DOHH2 (cell line): ENCODE results near the gene PHGDH.

Experiments
- H3F3A ChIP-seq: fragments of 200-600 bp; sonication (generic), shearing (Covaris generic); 2 replicates; pipeline ENCODE4 v1.6.0; 2016; ENCODE audit warnings: antibody characterized with exemption, mild to moderate bottlenecking; ENCODE audit not compliant: control insufficient read depth, insufficient read depth
- H3K27ac ChIP-seq: fragments of 200-600 bp; sonication (generic); 2 replicates; pipeline ENCODE4 v1.5.1; 2014; ENCODE audit warnings: low read depth, mild to moderate bottlenecking, low read length, moderate library complexity
- H3K27me3 ChIP-seq: fragments of 200-600 bp; sonication (generic); 2 replicates; pipeline ENCODE4 v1.6.1; 2014; ENCODE audit warnings: mild to moderate bottlenecking, low read length, mixed read lengths; ENCODE audit not compliant: control insufficient read depth
- H3K36me3 ChIP-seq: fragments of 200-600 bp; sonication (generic); 2 replicates; pipeline ENCODE4 v1.6.1; 2014; ENCODE audit warnings: mild to moderate bottlenecking, low read length, moderate library complexity, mixed read lengths; ENCODE audit not compliant: control insufficient read depth
- H3K4me1 ChIP-seq: fragments of 200-600 bp; sonication (generic); 2 replicates; pipeline ENCODE4 v1.6.1; 2014; ENCODE audit warnings: mild to moderate bottlenecking, low read length, mixed read lengths; ENCODE audit not compliant: control insufficient read depth
- H3K4me2 ChIP-seq: fragments of 200-600 bp; sonication (generic); 2 replicates; pipeline ENCODE4 v1.6.0; 2014; ENCODE audit warnings: mild to moderate bottlenecking, low read length, moderate library complexity
- H3K4me3 ChIP-seq: fragments of 200-600 bp; sonication (generic); 2 replicates; pipeline ENCODE4 v1.5.1; 2014; ENCODE audit warnings: mild to moderate bottlenecking, low read length, mixed read lengths
- H3K79me2 ChIP-seq: fragments of 200-600 bp; sonication (generic); 2 replicates; pipeline ENCODE4 v1.6.1; 2014; ENCODE audit warnings: mild to moderate bottlenecking, low read length, mixed read lengths; ENCODE audit not compliant: control insufficient read depth
- H3K9me2 ChIP-seq: fragments of 200-600 bp; sonication (generic); replicated peaks from 2 replicates; pipeline ENCODE4 v1.6.1; 2014; ENCODE audit warnings: mild to moderate bottlenecking, low read length, mixed read lengths; ENCODE audit not compliant: control insufficient read depth
- H3K9me3 ChIP-seq: fragments of 200-600 bp; sonication (generic); 2 replicates; pipeline ENCODE4 v1.6.1; 2014; ENCODE audit warnings: antibody characterized with exemption, low read length, mixed read lengths; ENCODE audit not compliant: control insufficient read depth, insufficient read depth
- H4K20me1 ChIP-seq: fragments of 200-600 bp; sonication (generic); 2 replicates; pipeline ENCODE4 v1.6.0; 2014; ENCODE audit warnings: low read depth, mild to moderate bottlenecking, antibody characterized with exemption, low read length, moderate library complexity; ENCODE audit not compliant: control insufficient read depth, insufficient read depth
- EZH2phosphoT487 ChIP-seq: fragments of 200-600 bp; sonication (generic); IDR thresholded peaks from 2 replicates; pipeline ENCODE4 v1.6.1; 2017; ENCODE audit warnings: borderline replicate concordance, mild to moderate bottlenecking, antibody characterized with exemption, low read length, moderate library complexity, mixed read lengths
- TF ChIP-seq, protein P1 (sequence below): fragments of 200-600 bp; sonication (generic); IDR thresholded peaks from one replicate; pipeline ENCODE4 v1.5.1; 2014; ENCODE audit warnings: antibody characterized with exemption, mild to moderate bottlenecking, low read depth, low read length; ENCODE audit not compliant: poor library complexity, severe bottlenecking

Gene PHGDH

GRCh38 chr1:119676571-119677206, 35.0 kb upstream of the PHGDH start:
- H3K4me1 ChIP-seq = no peaks in the 10 kb centered on the region
- H3F3A ChIP-seq = no peaks in the 10 kb centered on the region
- no peak overlapping the region for H3K27ac ChIP-seq
- TF ChIP-seq, protein P1, sequence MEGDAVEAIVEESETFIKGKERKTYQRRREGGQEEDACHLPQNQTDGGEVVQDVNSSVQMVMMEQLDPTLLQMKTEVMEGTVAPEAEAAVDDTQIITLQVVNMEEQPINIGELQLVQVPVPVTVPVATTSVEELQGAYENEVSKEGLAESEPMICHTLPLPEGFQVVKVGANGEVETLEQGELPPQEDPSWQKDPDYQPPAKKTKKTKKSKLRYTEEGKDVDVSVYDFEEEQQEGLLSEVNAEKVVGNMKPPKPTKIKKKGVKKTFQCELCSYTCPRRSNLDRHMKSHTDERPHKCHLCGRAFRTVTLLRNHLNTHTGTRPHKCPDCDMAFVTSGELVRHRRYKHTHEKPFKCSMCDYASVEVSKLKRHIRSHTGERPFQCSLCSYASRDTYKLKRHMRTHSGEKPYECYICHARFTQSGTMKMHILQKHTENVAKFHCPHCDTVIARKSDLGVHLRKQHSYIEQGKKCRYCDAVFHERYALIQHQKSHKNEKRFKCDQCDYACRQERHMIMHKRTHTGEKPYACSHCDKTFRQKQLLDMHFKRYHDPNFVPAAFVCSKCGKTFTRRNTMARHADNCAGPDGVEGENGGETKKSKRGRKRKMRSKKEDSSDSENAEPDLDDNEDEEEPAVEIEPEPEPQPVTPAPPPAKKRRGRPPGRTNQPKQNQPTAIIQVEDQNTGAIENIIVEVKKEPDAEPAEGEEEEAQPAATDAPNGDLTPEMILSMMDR = no peak
- TF ChIP-seq EZH2phosphoT487 = no peak
- H3K79me2 ChIP-seq = no peaks in the 10 kb centered on the region
- H3K27me3 ChIP-seq = peaks cover 12% of the 10 kb centered on the region; the same call in 1 of the 2 replicates
- no peaks in the 10 kb centered on the region for H4K20me1 ChIP-seq
- H3K36me3 ChIP-seq = no peaks in the 10 kb centered on the region
- H3K9me2 ChIP-seq = no peaks in the 10 kb centered on the region
- no peak overlapping the region for H3K4me2 ChIP-seq
- no peak overlapping the region for H3K4me3 ChIP-seq
- H3K9me3 ChIP-seq = no peaks in the 10 kb centered on the region

DNA sequence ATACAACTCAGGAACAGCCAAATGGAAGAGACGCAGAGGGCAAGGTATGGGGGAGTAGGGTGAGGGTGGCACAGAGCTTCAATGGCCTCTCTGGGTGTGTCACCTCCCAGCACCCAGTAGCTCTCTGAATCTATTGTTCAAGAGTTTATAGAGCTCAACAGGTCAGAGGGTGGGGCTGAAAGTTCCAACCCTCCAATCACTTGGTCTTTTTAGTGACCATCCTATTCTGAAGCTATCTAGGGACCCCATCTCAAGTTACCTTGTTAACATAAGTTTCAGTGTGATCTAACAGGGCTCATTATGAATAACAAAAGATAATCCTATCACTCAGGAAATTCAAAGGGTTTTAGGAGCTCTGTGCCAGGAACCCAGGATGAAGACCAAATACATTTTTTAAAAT, 32.5 kb upstream of the PHGDH start:
- Histone ChIP-seq H3F3A (no peaks in the 10 kb centered on the region), H3K27ac (no peak overlapping the region), H3K4me2 (no peak overlapping the region), H3K4me1 (no peaks in the 10 kb centered on the region), H4K20me1 (no peaks in the 10 kb centered on the region), H3K9me3 (no peaks in the 10 kb centered on the region), H3K27me3 (peaks cover 15% of the 10 kb centered on the region; the same call in 1 of the 2 replicates), H3K9me2 (no peaks in the 10 kb centered on the region), H3K36me3 (no peaks in the 10 kb centered on the region), H3K4me3 (no peak overlapping the region), H3K79me2 (no peaks in the 10 kb centered on the region)
- TF ChIP-seq, protein P1 = no peak
- TF ChIP-seq EZH2phosphoT487 = no peak

- no peak for TF ChIP-seq EZH2phosphoT487
- TF ChIP-seq, protein P1 = no peak
Measured at GRCh38 chr1:119680193-119680592, 31.5 kb upstream of the PHGDH start.

More at GRCh38 chr1:119680193-119680592, 31.5 kb upstream of the PHGDH start:
- Histone ChIP-seq H3K27me3 (peaks cover 12% of the 10 kb centered on the region; the same call in 1 of the 2 replicates), H3K79me2 (no peaks in the 10 kb centered on the region), H3K36me3 (no peaks in the 10 kb centered on the region), H3K27ac (no peak overlapping the region), H4K20me1 (no peaks in the 10 kb centered on the region), H3K4me1 (no peaks in the 10 kb centered on the region), H3K9me2 (no peaks in the 10 kb centered on the region), H3K9me3 (no peaks in the 10 kb centered on the region), H3K4me2 (no peak overlapping the region), H3K4me3 (no peak overlapping the region), H3F3A (no peaks in the 10 kb centered on the region)
